Pancreas (tissue), 10 donors: ENCODE measurements around the gene SMARCA2. TPM values are rescaled to one million over a fixed set of nuclear protein-coding genes. Genes with fewer than 3 reads are reported as not detected.

Source experiments
- ATAC-seq, 4 donors: fragments of 200-7000 bp; cut with Tn5 transposase; one replicate each; pipeline versions ENCODE4 v1.8.0 to v1.9.1; 2020; ENCODE audit warnings: mild to moderate bottlenecking in 4 of 4, moderate library complexity in 4 of 4
- DNase-seq, 6 donors: peaks; one replicate each; pipeline ENCODE4 v3.0.0-alpha.2; 2020
- FAIRE-seq: peaks from 2 replicates; lab custom pipeline; 2012; peaks lifted over from hg19 to GRCh38; lab: Jason Lieb, UNC
- H3K27ac ChIP-seq, 4 donors: fragments of 200-600 bp; sonication (generic); 1 replicate in 3 of 4; 2 replicates in 1 of 4; pipeline versions ENCODE4 v1.5.0 to v1.8.0; 2020
- H3K27me3 ChIP-seq, 4 donors: fragments of 200-600 bp; one replicate each; pipeline ENCODE4 v1.8.0; 2021
- H3K36me3 ChIP-seq, 3 donors: fragments of 200-600 bp; sonication (generic) in 1 of 3; one replicate each; pipeline versions ENCODE4 v1.5.0 to v1.8.0; 2020 to 2021
- H3K4me1 ChIP-seq, 3 donors: fragments of 200-600 bp; one replicate each; pipeline ENCODE4 v1.8.0; 2021
- H3K4me3 ChIP-seq, 4 donors: fragments of 200-600 bp; sonication (generic) in 2 of 4; one replicate each; pipeline versions ENCODE4 v1.5.0 to v1.8.0; 2020 to 2021
- H3K9me3 ChIP-seq, 4 donors: fragments of 200-600 bp; one replicate each; pipeline ENCODE4 v1.8.0; 2021
- WGBS, 2 donors: extraction: QIAGEN DNeasy Blood & Tissue Kit; methylation state at CpG; one replicate each; pipeline ENCODE4 v1.1.7; 2013; 5-methylcytosine and 5-hydroxymethylcytosine counted together
- intact Hi-C, 3 donors: fragments of 100-400 bp; cut with DNase I; formaldehyde crosslinking; loops; one replicate each; pipeline versions ENCODE4 v1.11.1 to v1.14.2; 2022
- polyA plus RNA-seq, 2 donors: library from polyadenylated mRNA; stranded (reverse); fragments of 200-250 nt; gene quantifications; one replicate each; pipeline ENCODE4 v1.2.3, GENCODE V29; 2013
- total RNA-seq, 6 donors: library from RNA; stranded (reverse); fragmentation: NEBNext Ultra II Directional in 4 of 6; extraction: Animal tissue kit (Norgen Biotek cat#: 25700) in 4 of 6; gene quantifications; one replicate each; pipeline versions ENCODE4 v1.2.1 to v1.2.4, GENCODE V29; 2021 to 2023
- TF ChIP-seq, protein P1 (sequence below), 4 donors: fragments of 200-600 bp; sonication (generic) in 3 of 4; IDR thresholded peaks; one replicate each; pipeline versions ENCODE4 v1.5.0 to v1.8.0; 2021; ENCODE audit warnings: antibody characterized with exemption in 4 of 4
- donor health status: healthy with polysubstance abuse.
- donor health status: DM: no; HTN: no; CAD: no; lungs with moderate emphysema.
- donor health status: DM: no; HTN: no; CAD: no.
- donor health status: control.
- donor health status: control.
- donor health status: Bipolar disorder and iron deficiency.
- donor health status: DM: yes; HTN: yes; CAD: no.
- donor health status: DM: no; HTN: no; CAD: no.
- donor health status: DM: no; HTN: no; CAD: no.
- donor health status: DM: yes; HTN: yes; CAD: no.

SMARCA2 gene
- total and polyA plus RNA-seq, 8 donors: 21.7 to 91.4 (median 64.6) TPM

DNA sequence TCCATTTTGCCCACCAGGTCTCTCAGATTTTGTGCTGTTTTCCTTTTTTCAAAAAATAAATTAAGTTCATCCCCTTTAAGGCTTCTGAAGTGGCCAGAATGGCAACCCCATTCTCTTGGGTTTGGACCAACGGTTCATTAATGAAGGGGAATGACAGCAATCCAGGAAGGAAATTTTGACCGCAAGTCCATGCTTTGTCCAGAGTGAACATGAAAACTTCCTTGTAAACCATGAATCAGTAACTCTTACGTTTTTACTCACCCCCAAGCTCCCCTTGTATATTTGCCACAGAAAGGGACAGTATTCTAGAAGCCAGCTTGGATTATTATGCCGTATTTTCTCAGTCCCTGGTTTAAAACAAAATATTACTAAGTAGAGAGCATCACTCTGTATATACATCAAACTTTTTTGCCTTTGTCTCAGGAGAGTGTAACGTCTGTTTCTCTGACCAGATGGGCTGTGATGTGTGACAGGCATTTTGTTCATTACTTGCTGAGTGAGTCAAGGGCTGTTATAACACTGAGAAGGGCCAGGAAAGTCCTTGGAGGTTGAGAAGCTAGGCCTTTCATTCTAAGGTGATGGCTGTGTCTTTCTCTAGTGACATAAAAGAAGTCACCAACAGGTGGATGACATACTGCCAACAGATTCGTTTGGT, 148.2 kb downstream of the SMARCA2 start:
- FAIRE-seq: no peak
- peak overlapping the region in 1 of 4 donors; percentile 5 for H3K27ac ChIP-seq
- TF ChIP-seq, protein P1, sequence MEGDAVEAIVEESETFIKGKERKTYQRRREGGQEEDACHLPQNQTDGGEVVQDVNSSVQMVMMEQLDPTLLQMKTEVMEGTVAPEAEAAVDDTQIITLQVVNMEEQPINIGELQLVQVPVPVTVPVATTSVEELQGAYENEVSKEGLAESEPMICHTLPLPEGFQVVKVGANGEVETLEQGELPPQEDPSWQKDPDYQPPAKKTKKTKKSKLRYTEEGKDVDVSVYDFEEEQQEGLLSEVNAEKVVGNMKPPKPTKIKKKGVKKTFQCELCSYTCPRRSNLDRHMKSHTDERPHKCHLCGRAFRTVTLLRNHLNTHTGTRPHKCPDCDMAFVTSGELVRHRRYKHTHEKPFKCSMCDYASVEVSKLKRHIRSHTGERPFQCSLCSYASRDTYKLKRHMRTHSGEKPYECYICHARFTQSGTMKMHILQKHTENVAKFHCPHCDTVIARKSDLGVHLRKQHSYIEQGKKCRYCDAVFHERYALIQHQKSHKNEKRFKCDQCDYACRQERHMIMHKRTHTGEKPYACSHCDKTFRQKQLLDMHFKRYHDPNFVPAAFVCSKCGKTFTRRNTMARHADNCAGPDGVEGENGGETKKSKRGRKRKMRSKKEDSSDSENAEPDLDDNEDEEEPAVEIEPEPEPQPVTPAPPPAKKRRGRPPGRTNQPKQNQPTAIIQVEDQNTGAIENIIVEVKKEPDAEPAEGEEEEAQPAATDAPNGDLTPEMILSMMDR (IDR thresholded peaks at IDR 0.05): no peak
- H3K4me1 ChIP-seq: peaks cover 0 to 30% (median 19%) of the 10 kb centered on the region in 3 donors
- no peaks in the 10 kb centered on the region for H3K9me3 ChIP-seq
- H3K36me3 ChIP-seq: no peaks in the 10 kb centered on the region
- no peak overlapping the region for H3K4me3 ChIP-seq
- no peaks in the 10 kb centered on the region for H3K27me3 ChIP-seq
- DNase-seq: no peak
- ATAC-seq: no peak
- 76 to 80% methylated on average over 6 of the region's 6 CpGs for WGBS, 2 donors
- intact Hi-C loops: no loop called here

DNA sequence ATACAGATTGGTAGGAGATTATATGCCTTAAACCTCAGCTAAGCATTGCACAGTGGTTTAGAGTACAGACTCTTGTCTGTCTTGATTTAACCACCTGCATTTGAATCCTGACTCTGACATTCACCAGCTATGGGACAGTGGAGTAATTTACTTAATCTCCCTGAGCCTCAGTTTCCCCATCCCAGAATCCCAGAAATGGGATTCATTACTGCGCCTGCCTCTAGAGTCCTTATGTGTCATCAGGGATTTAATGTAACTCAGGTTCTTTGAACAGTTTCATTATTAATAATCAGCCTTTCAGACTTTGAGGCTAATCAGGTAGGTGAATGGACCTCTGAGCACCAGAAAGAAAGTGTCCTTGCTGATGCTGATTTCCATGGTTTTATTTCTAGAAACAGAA, 149.1 kb downstream of the SMARCA2 start:
- H3K27me3 ChIP-seq: no peaks in the 10 kb centered on the region
- no peak for ATAC-seq
- H3K27ac ChIP-seq: no peak overlapping the region
- no peak for DNase-seq
- TF ChIP-seq, protein P1 (IDR thresholded peaks at IDR 0.05): no peak
- peaks cover 0 to 3% (median 0%) of the 10 kb centered on the region in 3 donors for H3K36me3 ChIP-seq
- H3K4me1 ChIP-seq: peaks cover 0 to 30% (median 13%) of the 10 kb centered on the region in 3 donors
- no peak for FAIRE-seq
- H3K9me3 ChIP-seq: no peaks in the 10 kb centered on the region
- H3K4me3 ChIP-seq: no peak overlapping the region
- intact Hi-C loops: no loop called here
- WGBS, 2 donors: 96 to 97% methylated on average over 1 of the region's 1 CpG

DNA sequence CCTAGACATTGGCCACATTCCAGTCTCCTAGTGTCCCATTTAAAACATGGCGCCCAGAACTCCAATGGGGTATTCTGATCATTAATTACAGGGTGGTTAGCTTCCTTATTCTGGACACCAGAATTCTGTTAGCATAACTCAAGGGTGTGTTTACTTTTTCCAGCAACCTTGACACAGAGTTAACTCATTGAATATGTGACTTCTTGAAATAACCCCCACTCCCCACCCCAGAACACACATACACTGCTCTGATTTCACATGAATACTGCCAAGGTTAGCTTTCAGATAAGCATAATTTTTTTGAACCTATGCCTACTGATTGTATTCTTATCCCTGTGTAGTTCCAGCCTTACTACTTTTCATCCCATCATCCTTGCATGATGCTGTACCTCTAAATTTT, 151.1 kb downstream of the SMARCA2 start:
- Histone ChIP-seq H3K27ac (no peak overlapping the region), H3K27me3 (no peaks in the 10 kb centered on the region), H3K36me3 (peaks cover 0 to 7% (median 0%) of the 10 kb centered on the region in 3 donors), H3K4me3 (no peak overlapping the region), H3K9me3 (no peaks in the 10 kb centered on the region), H3K4me1 (peaks cover 0 to 19% (median 11%) of the 10 kb centered on the region in 3 donors)
- 84 to 89% methylated on average over 1 of the region's 1 CpG for WGBS, 2 donors
- peak in 2 of 4 donors; percentile 82 to 84 for ATAC-seq
- FAIRE-seq: no peak
- intact Hi-C loops: no loop called here
- no peak for DNase-seq
- TF ChIP-seq, protein P1 (IDR thresholded peaks at IDR 0.05): no peak

DNA sequence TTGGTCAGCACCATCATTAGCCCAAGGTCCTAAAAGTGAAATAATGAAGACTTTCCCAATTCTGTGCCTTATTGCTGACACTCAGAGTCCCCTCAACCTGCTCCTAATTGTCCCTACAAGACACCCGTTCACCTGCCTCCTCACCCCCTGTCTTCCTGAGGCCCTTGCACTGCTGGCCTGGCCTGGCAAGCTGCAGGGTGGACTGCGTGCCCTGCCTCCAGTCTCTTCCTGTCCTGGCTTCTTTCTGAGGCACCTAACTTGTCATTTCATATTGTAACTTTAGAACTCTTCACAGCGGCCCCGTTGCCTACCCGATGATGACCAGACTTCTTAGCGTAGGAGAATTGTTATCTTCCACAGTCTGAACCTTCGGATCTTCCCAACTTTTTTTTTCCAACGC, 153.9 kb downstream of the SMARCA2 start:
- TF ChIP-seq, protein P1 (IDR thresholded peaks at IDR 0.05): no peak
- intact Hi-C loops: no loop called here
- DNase-seq: no peak
- H3K4me1 ChIP-seq: peaks cover 0 to 17% (median 11%) of the 10 kb centered on the region in 3 donors
- WGBS, 2 donors: 93 to 94% methylated on average over 8 of the region's 8 CpGs
- H3K27me3 ChIP-seq: no peaks in the 10 kb centered on the region
- ATAC-seq: no peak
- no peak overlapping the region for H3K27ac ChIP-seq
- FAIRE-seq: no peak
- no peak overlapping the region for H3K4me3 ChIP-seq
- peaks cover 0 to 7% (median 0%) of the 10 kb centered on the region in 3 donors for H3K36me3 ChIP-seq
- no peaks in the 10 kb centered on the region for H3K9me3 ChIP-seq

DNA sequence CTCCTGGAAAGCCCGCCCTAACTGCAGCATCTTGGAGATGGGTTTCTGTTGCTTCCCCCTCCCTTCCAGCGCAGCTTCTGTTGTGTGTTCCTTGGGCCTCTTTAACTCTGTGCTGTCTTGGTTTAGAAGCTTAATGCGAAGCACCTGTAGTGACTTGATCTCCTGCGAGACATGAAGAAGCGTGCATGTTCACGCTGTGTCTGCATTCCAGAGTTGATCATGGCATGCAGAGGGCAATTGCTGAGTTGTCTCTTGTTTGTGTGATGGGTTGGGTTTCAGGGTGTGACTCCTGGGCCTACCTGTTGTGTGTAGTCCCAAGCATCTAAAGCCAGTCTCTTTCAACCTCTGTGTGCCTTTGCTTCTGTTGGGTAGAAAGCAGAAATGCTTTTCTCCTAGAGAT, 155.6 kb downstream of the SMARCA2 start:
- H3K36me3 ChIP-seq: peaks cover 0 to 7% (median 0%) of the 10 kb centered on the region in 3 donors
- H3K27me3 ChIP-seq: no peaks in the 10 kb centered on the region
- no peak overlapping the region for H3K4me3 ChIP-seq
- no peak for FAIRE-seq
- DNase-seq: no peak
- no peaks in the 10 kb centered on the region for H3K9me3 ChIP-seq
- 97 to 98% methylated on average over 6 of the region's 6 CpGs for WGBS, 2 donors
- intact Hi-C loops: no loop called here
- TF ChIP-seq, protein P1 (IDR thresholded peaks at IDR 0.05): no peak
- peaks cover 0 to 11% (median 10%) of the 10 kb centered on the region in 3 donors for H3K4me1 ChIP-seq
- no peak overlapping the region for H3K27ac ChIP-seq
- ATAC-seq: no peak
